ENCODE measurements around the gene EHBP1L1. TPM values are rescaled to one million over a fixed set of nuclear protein-coding genes. Genes with fewer than 3 reads are reported as not detected.

EHBP1L1 gene
- total RNA-seq, 6 donors from 2014 or later = 70.4 to 220 (median 133) TPM

GRCh38 chr11:65611028-65611757 is 35.3 kb downstream of the EHBP1L1 start:
- Histone ChIP-seq H3K27ac (peak overlapping the region; percentile 94 to 96 (median 95)), H3K9me3 (no peaks in the 10 kb centered on the region), H3K4me3 (peak overlapping the region; percentile 15 to 100 (median 96)), H3K36me3 (peaks cover 0 to 45% (median 22%) of the 10 kb centered on the region in 4 donors), H3K4me1 (peaks cover 60 to 73% (median 69%) of the 10 kb centered on the region in 4 donors), H3K27me3 (no peaks in the 10 kb centered on the region)
- TF ChIP-seq CTCF (IDR thresholded peaks at IDR 0.05) = no peak
- TF ChIP-seq POLR2AphosphoS5 (IDR thresholded peaks at IDR 0.05) = peak; percentile 42 to 62
- ATAC-seq (ENCODE audit: low FRiP score in 2 of 2) (no peak), DNase-seq (peak in 1 of 2 donors; percentile 80)
- 40 to 42% methylated on average over 9 to 10 of the region's 10 CpGs for WGBS, 2 donors

- ATAC-seq (ENCODE audit: low FRiP score in 2 of 2) (no peak), DNase-seq (no peak)
- Histone ChIP-seq H3K36me3 (peaks cover 0 to 37% (median 20%) of the 10 kb centered on the region in 4 donors), H3K4me1 (peaks cover 63 to 75% (median 71%) of the 10 kb centered on the region in 4 donors), H3K4me3 (peak overlapping the region; percentile 13 to 100 (median 96)), H3K9me3 (no peaks in the 10 kb centered on the region), H3K27ac (peak overlapping the region; percentile 94 to 96 (median 95)), H3K27me3 (no peaks in the 10 kb centered on the region)
- TF ChIP-seq CTCF (IDR thresholded peaks at IDR 0.05) (no peak), POLR2AphosphoS5 (IDR thresholded peaks at IDR 0.05) (no peak), POLR2A (IDR thresholded peaks at IDR 0.05) (no peak), EP300 (IDR thresholded peaks at IDR 0.05) (no peak)
- 51 to 52% methylated on average over 9 to 12 of the region's 12 CpGs for WGBS, 2 donors
These were observed 36.1 kb downstream of the EHBP1L1 start for GRCh38 chr11:65611758-65612603.

GRCh38 chr11:65612691-65613090 is 36.8 kb downstream of the EHBP1L1 start:
- H3K9me3 ChIP-seq = no peaks in the 10 kb centered on the region
- no peak for TF ChIP-seq POLR2A (IDR thresholded peaks at IDR 0.05)
- TF ChIP-seq CTCF (IDR thresholded peaks at IDR 0.05) = no peak
- TF ChIP-seq POLR2AphosphoS5 (IDR thresholded peaks at IDR 0.05) = no peak
- no peak for TF ChIP-seq EP300 (IDR thresholded peaks at IDR 0.05)
- DNase-seq = no peak
- H3K27ac ChIP-seq = peak overlapping the region; percentile 94 to 96 (median 95)
- H3K36me3 ChIP-seq = peaks cover 3 to 39% (median 20%) of the 10 kb centered on the region in 4 donors
- peaks cover 61 to 75% (median 71%) of the 10 kb centered on the region in 4 donors for H3K4me1 ChIP-seq
- 20 to 35% methylated on average over 2 to 7 of the region's 7 CpGs for WGBS, 2 donors
- H3K4me3 ChIP-seq = peak overlapping the region; percentile 64 to 100 (median 96)
- no peak for ATAC-seq (ENCODE audit: low FRiP score in 2 of 2)
- no peaks in the 10 kb centered on the region for H3K27me3 ChIP-seq

- DNase-seq (peak in 1 of 2 donors; percentile 88), ATAC-seq (ENCODE audit: low FRiP score in 2 of 2) (no peak)
- no peaks in the 10 kb centered on the region for H3K9me3 ChIP-seq
- peak overlapping the region; percentile 64 to 100 (median 96) for H3K4me3 ChIP-seq
- H3K27me3 ChIP-seq = no peaks in the 10 kb centered on the region
- peaks cover 56 to 70% (median 66%) of the 10 kb centered on the region in 4 donors for H3K4me1 ChIP-seq
- H3K36me3 ChIP-seq = peaks cover 9 to 39% (median 20%) of the 10 kb centered on the region in 4 donors
- H3K27ac ChIP-seq = peak overlapping the region; percentile 94 to 96 (median 95)
- no peak for TF ChIP-seq POLR2A (IDR thresholded peaks at IDR 0.05)
- WGBS, 2 donors = 13 to 25% methylated on average over 4 to 30 of the region's 43 CpGs
These were observed 37.5 kb downstream of the EHBP1L1 start for GRCh38 chr11:65613091-65613928.
